ENCODE results near the gene APLP2. TPM values are rescaled to one million over a fixed set of nuclear protein-coding genes. Genes with fewer than 3 reads are reported as not detected.

APLP2 gene
- total and polyA plus RNA-seq, 2 of the 13 experiments (the other 11 are each of a cell fraction or from before 2014, with no cell fraction given), result 315 to 594 TPM

GRCh38 chr11:130129922-130130321 lies 60.2 kb downstream of the APLP2 start (continued):
- TF ChIP-seq ZNF142 (CRISPR knock-in tag; IDR thresholded peaks at IDR 0.05) (no peak), ZNF121 (CRISPR knock-in tag; IDR thresholded peaks at IDR 0.05) (no peak), ZNF496 (CRISPR knock-in tag; IDR thresholded peaks at IDR 0.05; ENCODE audit: insufficient replicate concordance) (no peak), ZNF441 (CRISPR knock-in tag; IDR thresholded peaks at IDR 0.05; ENCODE audit: borderline replicate concordance) (no peak), GATAD1 (CRISPR knock-in tag; IDR thresholded peaks at IDR 0.05) (no peak), TBL1XR1 (IDR thresholded peaks at IDR 0.05; ENCODE audit: borderline replicate concordance, low read length, partially characterized antibody) (no peak), GABPB1 (CRISPR knock-in tag; IDR thresholded peaks at IDR 0.05) (no peak), WIZ (CRISPR knock-in tag; IDR thresholded peaks at IDR 0.05) (no peak), TBP (CRISPR knock-in tag; IDR thresholded peaks at IDR 0.05) (no peak), ZNF12 (CRISPR knock-in tag; IDR thresholded peaks at IDR 0.05) (no peak), ZNF788 (CRISPR knock-in tag; IDR thresholded peaks at IDR 0.05; ENCODE audit: borderline replicate concordance) (no peak), JUN (CRISPR knock-in tag; IDR thresholded peaks at IDR 0.05) (peak; percentile 57; the same call in 1 of the 2 replicates), ZNF775 (CRISPR knock-in tag; IDR thresholded peaks at IDR 0.05; ENCODE audit: borderline replicate concordance) (no peak)
- TF ChIP-seq, protein P1, sequence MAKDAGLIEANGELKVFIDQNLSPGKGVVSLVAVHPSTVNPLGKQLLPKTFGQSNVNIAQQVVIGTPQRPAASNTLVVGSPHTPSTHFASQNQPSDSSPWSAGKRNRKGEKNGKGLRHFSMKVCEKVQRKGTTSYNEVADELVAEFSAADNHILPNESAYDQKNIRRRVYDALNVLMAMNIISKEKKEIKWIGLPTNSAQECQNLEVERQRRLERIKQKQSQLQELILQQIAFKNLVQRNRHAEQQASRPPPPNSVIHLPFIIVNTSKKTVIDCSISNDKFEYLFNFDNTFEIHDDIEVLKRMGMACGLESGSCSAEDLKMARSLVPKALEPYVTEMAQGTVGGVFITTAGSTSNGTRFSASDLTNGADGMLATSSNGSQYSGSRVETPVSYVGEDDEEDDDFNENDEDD (CRISPR knock-in tag; IDR thresholded peaks at IDR 0.05; ENCODE audit: borderline replicate concordance), result peak; percentile 49; the same call in 1 of the 2 replicates
- TF ChIP-seq, protein P2, sequence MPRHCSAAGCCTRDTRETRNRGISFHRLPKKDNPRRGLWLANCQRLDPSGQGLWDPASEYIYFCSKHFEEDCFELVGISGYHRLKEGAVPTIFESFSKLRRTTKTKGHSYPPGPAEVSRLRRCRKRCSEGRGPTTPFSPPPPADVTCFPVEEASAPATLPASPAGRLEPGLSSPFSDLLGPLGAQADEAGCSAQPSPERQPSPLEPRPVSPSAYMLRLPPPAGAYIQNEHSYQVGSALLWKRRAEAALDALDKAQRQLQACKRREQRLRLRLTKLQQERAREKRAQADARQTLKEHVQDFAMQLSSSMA (CRISPR knock-in tag; IDR thresholded peaks at IDR 0.05), result no peak
- TF ChIP-seq, protein P3, sequence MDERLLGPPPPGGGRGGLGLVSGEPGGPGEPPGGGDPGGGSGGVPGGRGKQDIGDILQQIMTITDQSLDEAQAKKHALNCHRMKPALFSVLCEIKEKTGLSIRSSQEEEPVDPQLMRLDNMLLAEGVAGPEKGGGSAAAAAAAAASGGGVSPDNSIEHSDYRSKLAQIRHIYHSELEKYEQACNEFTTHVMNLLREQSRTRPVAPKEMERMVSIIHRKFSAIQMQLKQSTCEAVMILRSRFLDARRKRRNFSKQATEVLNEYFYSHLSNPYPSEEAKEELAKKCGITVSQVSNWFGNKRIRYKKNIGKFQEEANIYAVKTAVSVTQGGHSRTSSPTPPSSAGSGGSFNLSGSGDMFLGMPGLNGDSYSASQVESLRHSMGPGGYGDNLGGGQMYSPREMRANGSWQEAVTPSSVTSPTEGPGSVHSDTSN (CRISPR knock-in tag; IDR thresholded peaks at IDR 0.05), result no peak
- TF ChIP-seq, protein P4, sequence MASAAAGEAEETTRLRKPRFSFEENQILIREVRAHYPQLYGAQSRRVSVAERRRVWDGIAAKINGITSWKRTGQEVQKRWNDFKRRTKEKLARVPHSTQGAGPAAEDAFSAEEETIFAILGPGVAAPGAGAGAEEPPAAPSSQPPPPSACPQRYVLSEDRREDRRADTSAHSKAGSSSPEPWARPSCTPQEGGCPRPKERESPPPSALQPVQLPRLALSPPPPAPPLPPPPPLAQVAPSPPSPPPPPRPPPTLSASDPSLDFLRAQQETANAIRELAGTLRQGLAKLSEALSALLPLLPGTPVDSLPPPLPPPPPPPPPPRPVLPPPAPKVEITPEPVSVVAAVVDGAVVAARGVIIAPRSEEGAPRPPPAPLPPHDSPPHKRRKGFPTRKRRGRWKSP (CRISPR knock-in tag; IDR thresholded peaks at IDR 0.05), result no peak; the same call in 1 of the 2 replicates
- TF ChIP-seq, protein P5, sequence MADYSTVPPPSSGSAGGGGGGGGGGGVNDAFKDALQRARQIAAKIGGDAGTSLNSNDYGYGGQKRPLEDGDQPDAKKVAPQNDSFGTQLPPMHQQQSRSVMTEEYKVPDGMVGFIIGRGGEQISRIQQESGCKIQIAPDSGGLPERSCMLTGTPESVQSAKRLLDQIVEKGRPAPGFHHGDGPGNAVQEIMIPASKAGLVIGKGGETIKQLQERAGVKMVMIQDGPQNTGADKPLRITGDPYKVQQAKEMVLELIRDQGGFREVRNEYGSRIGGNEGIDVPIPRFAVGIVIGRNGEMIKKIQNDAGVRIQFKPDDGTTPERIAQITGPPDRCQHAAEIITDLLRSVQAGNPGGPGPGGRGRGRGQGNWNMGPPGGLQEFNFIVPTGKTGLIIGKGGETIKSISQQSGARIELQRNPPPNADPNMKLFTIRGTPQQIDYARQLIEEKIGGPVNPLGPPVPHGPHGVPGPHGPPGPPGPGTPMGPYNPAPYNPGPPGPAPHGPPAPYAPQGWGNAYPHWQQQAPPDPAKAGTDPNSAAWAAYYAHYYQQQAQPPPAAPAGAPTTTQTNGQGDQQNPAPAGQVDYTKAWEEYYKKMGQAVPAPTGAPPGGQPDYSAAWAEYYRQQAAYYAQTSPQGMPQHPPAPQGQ (CRISPR knock-in tag; IDR thresholded peaks at IDR 0.05; ENCODE audit: borderline replicate concordance), result no peak

Measured in HepG2 (cell line).